Fibroblast of the aortic adventitia (primary cell): Measurements from ENCODE around the gene DCAF15. TPM values are rescaled to one million over a fixed set of nuclear protein-coding genes. Genes with fewer than 3 reads are reported as not detected.

Experiments
- DNase-seq: peaks from one replicate; pipeline ENCODE4 v3.0.0-alpha.2; 2010; ENCODE audit warnings: low read depth
- H3K4me3 ChIP-seq: 2 replicates; pipeline ENCODE4 v1.5.1; 2011; ENCODE audit warnings: low read depth, mild to moderate bottlenecking, control low read depth, low read length, moderate library complexity
- CTCF ChIP-seq: IDR thresholded peaks from 2 replicates; pipeline ENCODE4 v1.5.1; 2011; ENCODE audit warnings: mild to moderate bottlenecking, low read length, control low read depth, inconsistent platforms; ENCODE audit not compliant: insufficient read depth
- total RNA-seq: library from RNA; depleted of rRNA; stranded (reverse); fragments of >200 nt; gene quantifications from 2 replicates; pipeline ENCODE4 v1.2.3, GENCODE V29; 2012; ENCODE audit warnings: low replicate concordance

Gene DCAF15
- total RNA-seq, 1 donor: 12.7 TPM

DNA sequence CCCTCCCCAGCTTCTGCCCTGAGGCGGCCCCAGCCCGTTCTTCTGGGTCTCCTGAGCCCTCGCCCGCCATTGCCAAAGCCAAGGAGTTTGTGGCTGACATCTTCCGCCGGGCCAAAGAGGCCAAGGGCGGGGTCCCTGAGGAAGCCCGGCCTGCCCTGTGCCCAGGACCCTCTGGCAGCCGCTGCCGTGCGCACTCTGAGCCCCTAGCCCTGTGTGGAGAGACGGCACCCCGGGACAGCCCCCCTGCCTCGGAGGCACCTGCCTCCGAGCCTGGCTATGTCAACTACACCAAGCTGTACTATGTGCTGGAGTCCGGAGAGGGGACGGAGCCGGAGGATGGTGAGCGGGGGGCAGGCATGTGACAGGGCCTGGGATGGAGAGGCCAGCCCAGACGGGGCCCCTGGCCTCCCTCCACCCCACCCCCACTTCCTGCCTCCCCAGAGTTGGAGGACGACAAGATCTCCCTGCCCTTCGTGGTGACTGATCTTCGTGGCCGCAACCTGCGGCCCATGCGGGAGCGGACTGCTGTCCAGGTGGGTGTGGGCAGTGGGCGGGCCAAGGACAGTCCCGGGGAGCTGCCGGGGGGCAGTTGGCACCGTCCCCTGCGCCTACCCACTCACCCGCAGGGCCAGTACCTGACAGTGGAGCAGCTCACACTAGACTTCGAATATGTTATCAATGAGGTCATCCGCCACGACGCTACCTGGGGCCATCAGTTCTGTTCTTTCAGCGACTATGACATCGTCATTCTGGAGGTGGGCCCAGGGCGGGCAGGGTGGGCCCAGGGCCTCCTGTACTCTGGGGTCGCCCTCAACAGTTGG lies 7.0 kb downstream of the DCAF15 start:
- DNase-seq: no peak
- no peak for TF ChIP-seq CTCF
- no peak overlapping the region for H3K4me3 ChIP-seq

- no peak for DNase-seq
- TF ChIP-seq CTCF: peak; percentile 16
- no peak overlapping the region for H3K4me3 ChIP-seq
These were observed 7.9 kb downstream of the DCAF15 start for GRCh38 chr19:13959962-13960862.

- no peak for TF ChIP-seq CTCF
These were observed 8.8 kb downstream of the DCAF15 start for GRCh38 chr19:13960863-13961784.

DNA sequence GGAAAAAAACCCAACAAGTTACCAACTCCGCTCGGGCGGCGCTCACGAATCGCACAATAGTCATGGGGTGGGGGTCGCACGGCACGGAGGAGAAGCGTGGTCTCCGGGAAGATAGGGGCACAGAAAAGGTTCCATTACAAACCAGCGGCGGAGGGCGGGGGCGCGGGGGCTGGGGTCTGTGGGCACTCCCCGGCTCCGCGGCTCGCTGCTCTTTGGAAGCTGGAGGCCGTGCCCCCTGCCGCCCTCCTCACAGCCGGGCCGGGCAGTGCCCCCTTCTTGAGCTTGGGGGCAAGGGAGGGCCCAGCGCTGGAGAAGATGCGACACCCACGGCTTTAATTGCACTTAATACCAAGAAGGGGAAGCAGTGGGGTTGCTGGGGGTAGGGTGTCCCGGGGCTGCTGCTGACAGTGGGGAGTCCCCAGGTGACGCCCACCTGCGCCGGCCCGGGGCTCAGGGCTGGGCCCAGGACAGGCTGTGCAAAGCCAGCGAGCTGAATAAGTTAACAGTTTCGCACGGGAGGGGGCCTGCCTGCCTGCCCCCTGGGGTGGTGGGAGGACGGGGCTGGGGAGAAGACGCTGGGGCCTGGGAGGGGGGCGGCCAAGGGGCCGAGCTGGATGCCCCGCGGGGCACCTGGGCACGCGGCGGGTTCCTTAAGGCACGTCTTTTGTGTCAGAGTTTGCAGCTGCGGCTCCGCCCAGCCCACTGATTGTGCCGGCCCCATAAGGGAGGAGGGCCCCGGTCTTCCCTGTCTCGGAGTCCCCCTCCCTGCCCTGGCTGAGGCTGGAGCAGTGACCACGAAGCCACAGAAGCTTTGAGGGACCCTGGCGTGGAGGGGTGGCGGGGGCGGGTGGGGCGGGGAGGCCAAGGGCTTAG lies 9.8 kb downstream of the DCAF15 start:
- H3K4me3 ChIP-seq: no peak overlapping the region
- DNase-seq: no peak
- TF ChIP-seq CTCF: no peak

More at GRCh38 chr19:13960863-13961784, 8.8 kb downstream of the DCAF15 start:
- DNase-seq: no peak
- no peak overlapping the region for H3K4me3 ChIP-seq

DNA sequence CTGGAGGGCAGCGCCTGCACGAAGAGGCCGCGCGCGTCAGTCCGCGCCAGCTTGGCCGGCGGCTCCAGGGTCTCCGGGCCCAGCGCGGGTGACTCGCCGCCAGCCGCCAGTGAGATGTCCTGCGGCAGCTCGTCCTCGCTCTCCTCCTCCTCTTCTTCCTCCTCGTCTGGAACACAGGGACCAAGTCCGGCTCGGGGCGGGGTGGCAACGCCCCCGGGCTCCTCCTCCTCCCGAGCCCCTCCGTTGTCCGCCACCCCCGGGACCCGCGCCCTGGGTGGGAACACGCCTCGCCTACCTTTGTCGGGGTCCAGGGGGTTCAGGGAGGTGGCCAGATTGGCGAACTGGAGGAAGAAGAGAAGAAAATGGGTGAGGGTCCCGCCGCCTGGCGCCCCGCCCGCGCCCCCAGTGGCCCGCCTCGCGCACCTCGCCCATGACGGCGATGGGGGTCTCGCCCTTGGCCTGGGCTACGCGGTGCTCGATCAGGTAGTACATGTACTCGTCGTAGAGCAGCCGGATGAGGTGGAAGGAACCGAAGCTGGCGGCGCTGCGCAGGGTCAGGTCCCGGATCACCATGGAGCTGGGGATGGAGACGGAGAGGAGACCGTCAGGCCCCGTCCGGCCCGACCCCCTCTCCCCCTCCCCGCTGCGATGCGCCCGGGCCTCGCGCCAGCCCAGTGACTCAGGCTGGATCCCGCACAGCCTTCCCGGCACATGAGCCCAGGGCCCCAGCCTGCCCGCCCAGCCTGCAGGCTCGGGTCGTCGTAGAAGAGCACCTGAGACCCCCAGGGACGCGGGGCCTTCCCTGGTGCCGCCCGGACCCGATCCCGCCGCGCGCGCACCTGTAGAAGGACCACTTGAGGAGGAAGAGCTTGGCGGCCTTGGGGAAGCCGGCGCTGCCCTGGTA lies 10.6 kb downstream of the DCAF15 start:
- H3K4me3 ChIP-seq: no peak overlapping the region
- DNase-seq: no peak
- no peak for TF ChIP-seq CTCF
